ENCODE results near the gene CACNA1C.

CACNA1C gene

DNA sequence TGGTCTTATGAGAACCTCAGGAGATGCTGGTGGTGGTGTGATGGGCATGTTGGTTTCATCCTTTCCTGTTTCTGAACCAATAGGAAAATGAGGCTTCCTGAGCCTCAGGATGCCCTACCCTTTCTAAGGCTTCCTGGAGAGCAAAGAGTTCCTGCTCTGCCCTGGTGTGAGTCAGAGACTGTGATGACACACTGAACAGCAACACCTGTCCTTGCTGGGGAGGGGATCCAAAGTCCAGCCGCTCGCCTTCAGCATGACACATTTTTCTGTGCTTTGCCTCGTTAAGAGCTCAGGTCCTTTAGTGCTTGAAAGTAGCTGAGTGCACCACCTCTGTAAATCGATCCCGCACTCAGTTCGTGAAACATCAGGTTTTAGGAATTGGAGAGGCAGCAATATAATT is 116.0 kb downstream of the CACNA1C start:
- DNase-seq, result no peak

DNA sequence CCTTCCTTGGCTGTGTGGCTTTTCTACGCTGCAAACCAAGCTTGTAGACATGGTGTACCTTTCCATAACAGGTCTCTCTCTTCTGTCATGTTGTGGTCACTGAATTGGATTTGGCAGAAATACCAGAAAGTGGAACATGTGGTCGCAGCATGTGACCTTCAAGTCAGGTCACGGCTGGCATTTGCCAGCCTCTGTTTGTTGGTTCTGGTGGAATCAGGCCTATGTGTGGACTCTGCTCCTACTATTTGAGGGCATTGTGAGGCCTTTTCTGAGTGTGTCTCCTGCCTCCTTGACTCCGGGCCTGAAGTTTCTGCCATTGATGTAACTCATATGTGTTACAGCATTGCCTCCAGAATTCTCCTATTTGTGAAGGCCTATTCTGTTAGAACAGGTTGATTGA is 116.7 kb downstream of the CACNA1C start:
- no peak for DNase-seq

DNA sequence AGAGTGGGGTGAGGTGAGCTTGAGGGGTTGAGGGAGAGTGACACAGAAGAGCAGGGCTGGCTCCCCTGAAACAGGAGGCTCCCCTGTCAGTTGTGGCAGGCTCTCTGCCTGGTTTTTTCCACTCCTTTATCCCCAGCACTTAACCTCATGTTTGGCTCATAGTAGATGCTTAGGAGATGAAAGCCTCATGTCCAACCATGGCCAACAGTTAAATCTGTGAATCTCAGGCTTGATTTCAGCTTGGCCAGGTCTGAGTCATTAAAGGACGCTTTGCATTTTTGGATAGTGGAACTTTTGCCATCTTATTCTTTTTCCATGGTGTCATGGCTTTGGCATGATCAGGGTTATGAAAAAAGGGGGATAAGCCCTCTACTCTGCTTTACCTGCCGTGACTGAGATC is 117.2 kb downstream of the CACNA1C start:
- no peak for DNase-seq

DNA sequence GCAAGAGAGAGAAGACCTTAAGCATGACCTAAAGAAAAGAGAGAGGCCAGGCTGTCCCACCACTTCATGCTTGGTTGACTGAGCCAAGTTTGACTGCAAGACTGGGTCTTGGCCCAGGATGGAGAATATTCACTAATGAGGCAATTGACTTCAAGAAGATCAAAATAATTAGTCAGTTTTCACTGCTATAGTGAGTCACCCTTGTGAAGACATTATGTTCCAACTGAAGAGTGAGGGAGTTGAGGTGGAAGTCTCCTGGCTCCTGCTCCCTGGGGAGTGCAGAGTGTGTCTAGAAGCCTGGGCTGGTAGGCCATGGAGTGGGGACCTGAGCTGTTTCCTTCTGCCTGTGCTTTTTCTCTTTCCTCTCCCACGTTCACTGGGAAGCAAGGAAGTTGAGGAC is 117.6 kb downstream of the CACNA1C start:
- no peak for DNase-seq

DNA sequence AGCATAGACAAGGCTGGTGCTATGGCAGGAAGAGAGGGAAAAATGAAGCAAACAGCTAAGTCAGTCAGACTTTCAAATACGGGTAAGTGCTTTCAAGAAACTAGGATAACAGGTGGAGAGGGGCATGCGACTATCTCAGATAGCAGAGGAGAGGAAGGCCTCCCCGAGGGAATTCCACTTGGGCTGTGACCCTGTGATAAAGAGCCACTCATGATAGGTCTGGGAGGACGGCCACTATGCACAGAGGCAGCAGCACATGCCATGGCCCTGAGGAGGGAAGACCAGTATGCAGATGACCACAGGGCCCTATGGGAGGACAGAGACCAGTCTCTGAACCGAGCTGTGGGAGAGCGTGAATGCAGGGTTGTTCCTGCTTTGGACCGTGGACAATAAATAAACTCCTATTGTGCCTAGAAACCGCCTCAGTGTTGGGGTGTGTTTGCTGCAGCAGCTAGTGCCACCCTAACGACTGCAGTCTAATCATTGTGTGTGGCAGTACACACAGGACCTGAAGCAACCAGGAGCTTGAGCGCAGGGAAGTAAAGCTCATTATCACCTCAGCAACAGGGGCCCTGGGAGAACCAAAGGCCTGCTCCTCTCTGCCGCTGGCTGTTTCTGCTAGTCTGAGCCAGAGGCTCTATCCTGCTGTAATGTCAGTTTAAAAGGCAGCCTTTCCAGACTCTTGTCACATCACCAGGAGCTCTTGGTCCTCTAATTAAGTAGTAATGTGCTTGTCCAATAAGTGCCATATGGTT is 119.1 kb downstream of the CACNA1C start:
- DNase-seq, result no peak

DNA sequence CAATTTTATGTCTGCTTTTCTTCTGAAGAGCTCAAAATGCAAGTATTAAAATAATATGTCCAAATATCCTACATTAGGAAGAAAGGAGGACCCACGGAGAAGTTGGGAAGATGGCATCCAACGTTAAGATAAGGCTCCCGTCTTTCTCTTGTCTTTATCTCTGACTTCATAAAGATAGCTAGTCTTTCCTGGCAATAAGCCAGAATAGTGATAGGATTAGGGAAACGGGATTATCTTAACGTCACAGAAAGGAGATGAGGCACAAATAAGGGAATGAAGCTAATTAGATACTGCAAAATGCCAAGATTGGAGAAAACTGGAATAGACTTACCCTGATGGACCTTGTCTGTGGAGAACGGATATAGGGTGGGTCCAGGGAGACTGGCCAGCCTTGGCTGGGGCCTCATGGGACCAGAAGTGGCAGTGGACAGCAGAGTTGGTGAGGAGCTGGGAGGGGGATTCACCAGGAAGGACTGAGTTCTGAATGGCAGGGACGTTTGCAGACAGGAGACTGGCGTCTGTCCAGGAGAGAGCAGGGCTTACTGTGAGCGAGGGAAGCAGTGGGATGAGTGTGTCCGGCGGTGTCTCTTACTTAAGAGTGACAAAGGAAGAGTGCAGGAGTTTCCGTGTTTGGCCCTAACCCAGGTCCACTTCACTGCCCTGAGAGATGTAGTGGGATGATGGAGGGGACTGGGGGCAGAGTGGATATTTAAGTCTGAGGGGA is 119.9 kb downstream of the CACNA1C start:
- no peak for DNase-seq

DNA sequence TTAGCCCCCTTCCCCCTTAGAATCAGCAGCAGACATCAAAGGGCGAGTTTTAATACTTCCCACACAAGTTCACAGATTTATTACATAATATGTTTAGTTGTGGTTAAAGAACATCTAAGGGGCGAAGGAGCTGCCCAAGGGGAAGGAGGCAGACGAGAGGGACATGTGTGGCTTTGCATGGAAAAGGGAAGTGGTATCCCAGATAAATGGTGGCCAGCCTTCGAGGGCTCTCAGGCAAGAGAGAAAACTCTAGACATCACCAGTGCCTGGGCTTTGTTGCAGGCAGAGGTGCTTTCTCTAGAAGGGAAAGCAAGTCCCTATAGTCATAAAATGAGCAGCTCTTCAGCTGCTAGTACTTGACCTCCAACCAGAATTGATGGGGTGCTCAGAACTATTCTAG is 121.2 kb downstream of the CACNA1C start:
- no peak for DNase-seq

DNA sequence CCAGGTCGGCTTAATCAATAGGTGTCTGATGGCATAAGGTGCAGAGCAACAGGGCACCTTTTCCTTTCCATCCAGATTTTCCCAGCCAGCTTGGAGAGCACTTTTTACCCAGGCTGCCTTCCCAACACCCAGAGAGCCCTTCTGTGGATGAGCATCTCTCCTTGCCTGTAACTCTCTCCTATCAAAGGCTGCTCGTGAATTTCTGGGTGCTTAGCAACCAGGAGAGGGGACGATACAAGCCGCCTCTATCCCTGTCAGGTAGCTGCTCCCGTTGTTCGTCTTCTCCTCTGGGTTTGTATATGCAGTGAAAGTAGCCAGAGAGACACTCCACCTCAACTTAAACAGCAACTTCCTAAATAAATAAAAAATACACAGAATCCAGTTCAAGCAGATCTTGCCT is 124.2 kb downstream of the CACNA1C start:
- peak in 1 of 58 donors; percentile 6 for DNase-seq

DNA sequence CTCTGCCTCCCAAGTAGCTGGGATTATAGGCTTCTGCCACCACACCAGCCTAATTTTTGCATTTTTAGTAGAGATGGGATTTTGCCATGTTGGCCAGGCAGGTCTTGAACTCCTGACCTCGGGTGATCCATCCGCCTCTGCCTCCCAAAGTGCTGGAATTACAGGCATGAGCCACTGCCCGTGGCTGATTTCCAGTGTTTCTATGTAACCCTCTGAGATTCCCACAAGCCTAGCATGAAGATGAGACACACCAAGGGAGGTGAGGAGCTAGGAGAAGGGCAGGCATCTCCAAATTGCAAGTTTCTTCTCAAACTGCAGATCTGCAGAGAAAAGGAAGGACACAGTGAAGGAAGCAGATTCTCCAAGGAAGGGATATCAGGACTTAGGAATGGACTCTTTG is 125.0 kb downstream of the CACNA1C start:
- DNase-seq, result no peak

DNA sequence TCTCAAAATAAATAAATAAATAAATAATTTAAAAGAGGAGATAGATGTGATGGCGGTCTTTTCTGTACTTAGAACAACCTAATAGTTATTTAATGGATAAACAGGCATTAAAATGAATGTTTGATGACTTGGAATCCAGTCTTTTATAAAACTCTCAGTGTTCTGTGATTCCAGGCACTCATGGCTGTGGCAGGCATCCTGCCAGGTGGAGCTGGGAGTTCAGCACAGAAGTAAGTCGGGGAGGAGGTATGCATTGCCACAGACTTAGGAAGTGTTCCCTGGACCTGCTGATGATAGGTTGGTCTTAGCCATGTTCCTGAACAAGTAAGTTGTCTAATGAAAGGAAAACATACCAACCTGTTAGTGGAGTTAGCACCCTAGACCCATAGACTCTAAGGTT is 126.3 kb downstream of the CACNA1C start:
- no peak for DNase-seq

DNA sequence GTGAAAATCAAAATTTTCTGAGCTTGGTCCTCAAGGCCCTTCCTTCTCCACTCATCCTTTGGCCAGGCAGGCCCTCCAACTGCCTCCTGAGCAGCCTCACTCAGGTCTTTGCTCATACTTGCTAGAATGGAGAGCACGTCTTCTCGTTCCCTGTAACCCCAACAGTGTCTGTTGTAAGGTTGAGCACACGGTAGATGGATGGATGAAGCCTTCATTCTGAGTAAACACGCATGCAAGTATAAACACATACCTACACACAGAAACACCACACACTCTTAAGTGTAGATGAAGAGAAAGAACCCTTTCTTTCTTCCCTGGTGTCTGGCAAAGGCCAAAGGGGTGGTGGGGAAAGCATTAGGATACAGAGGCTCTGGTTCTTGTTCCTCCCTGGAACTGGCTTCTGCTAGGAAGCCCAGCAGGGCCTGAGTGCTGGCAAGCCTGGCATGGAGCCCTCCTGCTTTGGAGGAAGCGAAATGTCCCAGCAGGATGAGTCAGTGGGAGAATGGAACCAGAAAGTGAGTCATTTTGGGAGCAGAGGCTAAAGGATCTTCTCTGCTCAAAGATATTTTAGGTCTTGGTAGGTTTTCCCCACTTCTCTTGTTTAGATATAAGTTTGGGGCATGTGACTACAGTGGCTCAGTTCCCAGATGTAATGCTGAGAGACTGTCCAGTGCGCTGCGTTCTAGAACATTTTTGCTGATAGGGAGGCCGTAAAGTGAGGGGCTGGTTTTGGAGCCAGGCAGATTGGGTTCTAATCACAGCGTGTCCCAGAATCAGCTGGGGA is 127.4 kb downstream of the CACNA1C start:
- DNase-seq, result peak in 36 of 58 donors; percentile 4 to 77 (median 34)

DNA sequence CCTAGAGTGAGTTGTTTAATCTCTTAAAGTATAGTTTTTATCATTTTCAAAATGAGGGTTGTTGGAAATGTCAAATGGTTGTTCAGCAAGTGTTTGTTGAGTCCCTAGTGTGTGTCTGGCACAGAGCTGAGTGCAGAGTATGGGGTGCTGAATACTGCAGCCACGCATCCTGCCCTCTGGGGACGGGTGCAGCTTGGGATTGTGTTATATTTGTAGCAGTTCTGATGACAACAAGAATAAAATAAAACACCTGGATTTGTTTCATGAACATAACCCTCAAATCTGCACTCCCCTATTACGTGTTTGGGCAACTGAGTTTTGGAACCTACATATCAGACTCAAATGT is 127.9 kb downstream of the CACNA1C start:
- no peak for DNase-seq

DNA sequence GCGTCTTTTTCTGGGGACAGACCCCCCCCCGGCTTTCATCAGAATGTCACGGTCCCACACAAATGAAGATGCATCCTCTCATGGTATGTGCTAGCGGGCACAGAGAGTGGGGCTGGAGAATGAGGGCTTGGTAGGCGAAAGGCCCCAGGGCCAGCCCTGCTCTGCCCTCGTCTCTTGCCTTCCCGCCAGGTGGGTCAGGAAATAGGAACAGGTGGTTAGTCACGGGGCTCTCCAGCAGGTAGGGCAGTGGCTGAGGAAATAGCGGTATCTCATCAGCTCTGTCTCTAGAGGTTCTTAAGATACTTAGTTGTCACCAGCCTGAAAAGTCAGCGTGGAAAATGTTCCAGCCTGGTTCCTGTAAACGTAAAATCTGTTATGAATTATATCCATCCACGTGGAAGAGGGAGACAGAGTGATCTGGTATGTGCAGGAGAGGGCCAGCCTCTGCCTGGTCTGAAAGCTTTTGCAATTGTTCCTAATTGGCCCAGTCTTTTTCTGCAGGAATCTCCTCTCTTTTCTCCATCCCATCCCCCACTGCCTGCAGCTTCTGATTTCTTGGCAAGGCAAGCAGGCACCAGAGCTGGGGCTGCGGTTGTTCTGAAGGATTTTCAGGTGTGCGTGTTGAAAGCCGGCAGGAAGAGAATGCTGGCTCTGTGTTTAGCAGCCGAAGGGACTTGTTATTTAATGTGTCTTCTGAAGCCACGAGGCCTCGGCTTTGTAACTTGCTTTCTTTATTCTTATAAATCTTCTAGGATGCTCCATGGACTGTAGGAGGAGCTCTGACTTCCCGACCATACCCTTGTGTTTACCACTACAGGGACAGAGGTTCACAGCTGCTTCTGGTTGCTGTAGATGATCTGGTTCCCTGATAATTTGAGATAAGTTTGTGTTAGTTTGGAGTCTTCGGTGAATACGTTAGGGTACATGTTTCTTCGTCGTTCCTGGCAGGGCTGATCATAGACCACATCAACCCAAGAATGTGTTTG is 131.1 kb downstream of the CACNA1C start:
- DNase-seq, result peak in 11 of 58 donors; percentile 4 to 36 (median 14)

DNA sequence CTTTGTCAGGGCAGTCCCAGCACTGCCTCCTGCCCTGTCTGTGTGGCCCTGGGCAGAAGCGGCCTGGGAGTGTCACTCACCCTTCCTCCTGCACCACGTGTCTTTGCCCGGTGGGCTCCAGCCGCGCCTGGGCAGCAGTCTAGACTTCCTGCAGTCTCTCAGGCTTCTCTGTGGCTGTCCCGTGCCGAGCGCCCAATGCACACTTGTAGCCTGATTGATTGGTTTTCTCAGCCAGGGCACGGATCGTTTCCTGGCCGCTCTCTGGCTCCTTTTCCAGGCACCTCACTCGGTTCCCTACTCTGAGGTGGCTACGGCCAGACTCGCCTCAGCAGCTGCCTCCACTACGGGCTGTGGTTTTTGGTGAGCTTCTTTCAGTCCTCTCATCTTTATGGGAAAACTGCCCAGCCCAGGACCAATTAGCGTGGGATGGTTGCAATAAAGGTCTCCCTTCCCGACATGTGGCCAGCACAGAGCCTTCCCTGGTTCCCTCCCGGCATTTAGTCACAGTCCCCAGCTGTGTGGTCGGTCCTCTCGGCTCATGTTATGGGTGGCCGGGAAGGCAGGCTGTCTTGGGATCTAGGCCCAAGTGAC is 133.1 kb downstream of the CACNA1C start:
- DNase-seq, result no peak

DNA sequence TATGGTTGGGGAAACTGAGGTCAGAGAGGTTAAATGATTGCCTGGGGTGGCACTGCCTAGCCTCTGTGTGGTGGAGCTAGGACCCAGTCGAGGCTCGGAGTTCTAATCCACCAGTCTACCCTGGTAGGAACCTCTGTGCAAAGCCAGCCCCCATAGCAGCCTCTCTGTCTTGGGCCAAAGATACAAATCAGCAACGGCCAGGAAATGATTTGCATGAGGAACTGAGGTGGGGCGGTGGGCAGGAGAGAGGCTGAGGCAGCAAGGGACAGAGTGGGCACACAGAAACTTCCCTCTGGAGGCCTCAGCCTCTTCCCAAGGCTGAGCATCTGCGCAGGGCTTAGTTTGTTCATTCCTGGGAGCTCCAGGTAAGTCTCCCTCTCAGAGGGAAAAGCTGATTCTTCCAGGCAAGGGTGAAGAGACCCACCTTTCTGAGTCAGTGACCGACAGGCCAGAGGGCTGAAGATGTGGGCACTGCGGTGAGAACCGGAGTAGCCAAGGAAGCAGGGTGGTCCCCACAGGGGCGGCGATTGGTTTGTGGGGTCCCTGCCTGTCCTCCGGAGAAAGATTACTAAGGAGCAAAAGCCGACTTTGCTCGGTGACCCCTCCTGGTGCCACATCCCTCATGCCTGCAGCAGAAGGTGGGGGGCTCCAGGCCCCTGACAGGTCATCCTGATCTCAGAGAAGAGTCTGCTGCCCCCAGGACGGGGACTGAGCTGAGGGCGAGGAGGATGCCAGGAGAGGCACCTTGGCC is 134.6 kb downstream of the CACNA1C start:
- DNase-seq, result no peak

DNA sequence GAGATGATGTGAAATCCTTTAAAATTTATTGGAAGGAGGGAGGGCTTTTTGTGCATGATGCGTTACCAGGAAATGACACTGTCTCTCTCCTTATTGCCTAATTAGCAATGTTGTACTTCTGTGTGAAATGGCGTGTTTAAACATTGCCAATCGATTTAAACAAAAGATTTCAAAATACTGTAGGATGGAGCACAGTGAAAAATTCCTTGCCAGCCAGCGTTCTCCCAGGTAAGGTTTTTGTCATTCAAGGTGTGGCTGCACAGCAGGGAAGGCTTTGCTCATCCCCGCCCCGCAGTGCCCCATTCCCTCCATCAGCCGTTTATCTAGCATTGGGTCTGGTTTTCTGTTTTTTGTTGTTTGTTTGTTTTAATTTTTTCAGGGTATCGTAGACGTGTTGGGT is 137.3 kb downstream of the CACNA1C start:
- no peak for DNase-seq

DNA sequence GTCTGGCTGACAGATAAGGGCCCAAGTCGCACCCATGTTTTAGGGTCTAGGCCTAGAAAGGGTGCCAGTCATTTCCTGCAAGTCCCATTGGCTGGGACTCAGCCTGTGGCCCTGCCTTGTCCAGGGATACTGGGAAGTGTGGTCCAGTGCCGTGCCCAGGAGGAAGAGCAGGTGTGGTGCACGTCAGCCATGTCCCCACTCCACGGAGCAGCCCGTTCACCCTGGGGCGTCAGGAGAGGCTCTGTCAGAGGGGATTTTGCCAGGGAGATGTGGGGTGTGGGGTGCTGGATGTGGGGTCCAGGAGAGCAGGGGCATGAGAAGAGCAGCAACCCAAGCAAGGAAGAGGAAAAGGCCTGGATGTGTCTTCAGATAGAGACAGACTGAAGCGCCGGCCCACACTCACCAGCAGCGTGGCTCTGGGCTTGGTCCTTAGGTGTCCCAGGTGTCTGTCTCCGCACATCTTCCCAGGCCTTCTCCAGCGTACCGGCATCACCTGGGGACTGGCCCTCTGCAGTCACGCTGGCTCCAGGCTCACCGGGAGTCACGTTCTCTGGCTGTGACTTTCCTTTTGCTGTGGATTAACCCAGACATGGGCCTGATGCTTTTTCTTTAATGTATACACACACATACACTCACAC is 138.2 kb downstream of the CACNA1C start:
- DNase-seq, result no peak

DNA sequence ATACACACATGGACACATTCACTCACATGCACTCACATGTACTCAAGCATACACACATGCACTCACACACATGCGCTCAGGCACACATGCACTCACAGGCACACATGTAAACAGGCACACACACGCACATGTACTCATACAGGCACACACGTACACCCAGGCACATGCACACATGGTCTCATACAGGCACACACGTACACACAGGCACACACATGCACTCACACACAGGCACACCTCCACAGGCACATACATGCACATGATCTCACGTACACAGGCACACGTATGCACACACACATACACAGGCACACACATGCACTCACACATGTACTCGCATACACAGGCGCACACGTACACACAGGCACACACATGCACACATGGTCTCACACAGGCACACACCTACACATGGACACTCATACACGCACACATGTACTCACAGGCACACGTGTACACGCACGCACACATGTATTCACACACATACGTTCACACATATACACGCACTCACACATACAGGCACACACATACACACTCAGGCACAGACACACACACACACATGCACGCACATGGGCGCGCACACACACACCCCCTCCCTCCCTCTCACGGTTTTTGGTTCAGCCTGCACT is 138.9 kb downstream of the CACNA1C start:
- no peak for DNase-seq

DNA sequence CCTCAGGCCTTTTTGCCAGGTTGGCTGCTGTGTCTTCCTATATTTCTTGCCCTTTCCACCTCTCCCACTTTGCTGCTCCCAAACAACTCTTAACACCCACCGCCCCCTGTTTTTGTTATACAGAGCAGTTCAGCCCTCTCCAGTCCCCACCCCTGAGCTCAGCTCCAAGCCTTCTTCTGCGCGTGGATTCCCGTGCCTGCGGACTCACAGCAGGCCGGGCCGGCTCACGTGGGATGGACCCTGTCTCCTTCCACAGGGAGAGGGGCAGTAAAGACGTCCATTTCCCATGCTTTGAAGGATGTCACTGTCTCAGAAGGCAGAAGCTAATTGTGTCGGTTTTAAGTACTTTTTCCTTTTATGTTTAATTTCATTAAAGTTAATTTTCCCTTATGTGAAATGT is 139.4 kb downstream of the CACNA1C start:
- DNase-seq, result no peak

Measured in anterior cingulate cortex (tissue), 58 donors.